GM21381 (cell line): ENCODE data around the gene PRKAB1.
A peak's percentile ranks its signal among the peaks of the same experiment; 100 is the strongest.
"Not testable (repeated sequence)": the region's sequence is repeated elsewhere in the genome, so short reads cannot be mapped to it uniquely, and the experiment has no call there.

Experiments
- ATAC-seq: cut with Tn5 transposase; IDR thresholded peaks from one replicate; pipeline ENCODE4 v1.9.1; 2021; ENCODE audit warnings: mild to moderate bottlenecking, moderate library complexity; ENCODE audit not compliant: unreplicated experiment

PRKAB1 gene, protein sequence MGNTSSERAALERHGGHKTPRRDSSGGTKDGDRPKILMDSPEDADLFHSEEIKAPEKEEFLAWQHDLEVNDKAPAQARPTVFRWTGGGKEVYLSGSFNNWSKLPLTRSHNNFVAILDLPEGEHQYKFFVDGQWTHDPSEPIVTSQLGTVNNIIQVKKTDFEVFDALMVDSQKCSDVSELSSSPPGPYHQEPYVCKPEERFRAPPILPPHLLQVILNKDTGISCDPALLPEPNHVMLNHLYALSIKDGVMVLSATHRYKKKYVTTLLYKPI

GRCh38 chr12:119667577-119668323 is at the start of gene PRKAB1:
TSS of gene PRKAB1 (plus strand) at chr12:119668133. CDS start at chr12:119668245, 112 bp downstream.
- ATAC-seq, result peak; percentile 96

- ATAC-seq, result not testable (repeated sequence)
These were observed 49.5 kb upstream of the PRKAB1 start for GRCh38 chr12:119618328-119618896.

GRCh38 chr12:119620490-119620889 is 47.4 kb upstream of the PRKAB1 start:
- ATAC-seq, result no peak

DNA sequence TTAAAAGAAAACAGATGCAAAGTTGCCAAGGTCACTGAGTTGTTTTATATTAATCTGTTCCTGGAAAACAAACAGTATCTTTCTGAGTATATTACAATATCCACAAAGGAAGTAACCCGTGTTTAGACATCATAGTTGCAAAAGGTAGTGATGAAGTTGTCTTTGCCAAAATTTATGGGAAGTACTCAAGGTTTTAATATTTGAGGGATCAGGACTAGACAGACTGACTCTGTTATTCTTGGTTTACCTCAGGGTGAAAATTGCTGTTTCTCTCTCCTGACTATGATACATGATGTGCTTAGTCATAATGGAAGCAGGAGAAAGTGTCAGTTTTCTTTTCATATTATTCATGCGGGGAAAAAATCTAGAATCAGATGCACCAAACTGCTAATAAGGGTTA is 46.1 kb upstream of the PRKAB1 start:
- no peak for ATAC-seq

- ATAC-seq, result no peak
These were observed 43.0 kb upstream of the PRKAB1 start for GRCh38 chr12:119624966-119625365.

- no peak for ATAC-seq
These were observed 40.8 kb upstream of the PRKAB1 start for GRCh38 chr12:119627019-119627643.

GRCh38 chr12:119627686-119628085 is 40.2 kb upstream of the PRKAB1 start:
- ATAC-seq, result no peak

DNA sequence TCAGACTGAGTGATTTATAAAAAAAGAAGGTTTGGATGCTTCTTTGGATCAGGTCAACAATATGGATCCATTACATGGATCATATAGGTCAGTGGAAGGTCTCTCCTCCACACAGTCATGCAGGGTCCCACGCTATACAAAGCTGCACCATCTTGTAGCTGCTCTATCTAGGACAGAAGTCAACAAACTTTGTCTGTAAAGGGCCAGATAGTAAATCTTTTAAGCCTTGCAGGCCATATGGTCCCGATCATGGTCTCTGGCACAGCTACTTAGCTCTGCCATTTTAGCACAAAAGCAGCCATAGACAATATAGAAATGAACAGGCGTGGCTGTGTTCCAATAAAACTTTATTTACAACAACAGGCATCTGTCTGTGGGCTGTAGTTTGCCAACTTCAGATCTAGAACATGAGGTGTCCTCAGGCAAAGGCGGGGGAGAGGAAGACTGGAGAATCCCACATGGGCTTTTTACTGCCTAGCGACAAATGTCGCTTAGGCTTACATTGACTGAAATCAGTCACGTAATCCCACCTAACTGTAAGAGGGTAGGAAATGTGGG is 37.6 kb upstream of the PRKAB1 start:
- ATAC-seq, result no peak

DNA sequence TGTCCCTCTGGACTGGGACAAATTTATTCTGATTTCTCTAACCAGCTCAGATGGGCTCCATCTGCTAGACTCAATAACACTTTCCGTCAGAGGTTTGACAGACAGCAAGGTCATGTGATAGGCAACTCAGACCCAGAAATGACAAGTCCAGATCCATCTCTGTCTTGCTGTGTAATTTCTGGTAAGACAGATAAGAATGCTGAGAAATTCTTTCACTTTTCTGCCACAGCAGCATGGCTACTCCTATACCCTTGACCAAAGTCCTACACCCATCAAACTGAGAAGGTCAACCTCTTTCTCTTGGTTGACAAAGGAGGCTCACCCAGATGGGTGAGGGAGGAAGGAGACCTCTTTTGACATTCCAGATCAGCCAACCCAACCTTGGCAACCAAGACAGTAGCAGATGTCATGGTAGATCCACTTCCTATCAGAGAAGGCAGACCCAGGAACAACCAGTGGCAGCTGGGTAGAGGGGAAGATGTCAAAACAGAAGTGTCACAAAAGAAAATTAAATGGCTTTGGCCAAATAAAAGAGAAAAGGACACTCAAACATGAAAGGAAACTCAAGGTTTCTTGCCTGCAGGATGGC is 36.9 kb upstream of the PRKAB1 start:
- ATAC-seq, result no peak

DNA sequence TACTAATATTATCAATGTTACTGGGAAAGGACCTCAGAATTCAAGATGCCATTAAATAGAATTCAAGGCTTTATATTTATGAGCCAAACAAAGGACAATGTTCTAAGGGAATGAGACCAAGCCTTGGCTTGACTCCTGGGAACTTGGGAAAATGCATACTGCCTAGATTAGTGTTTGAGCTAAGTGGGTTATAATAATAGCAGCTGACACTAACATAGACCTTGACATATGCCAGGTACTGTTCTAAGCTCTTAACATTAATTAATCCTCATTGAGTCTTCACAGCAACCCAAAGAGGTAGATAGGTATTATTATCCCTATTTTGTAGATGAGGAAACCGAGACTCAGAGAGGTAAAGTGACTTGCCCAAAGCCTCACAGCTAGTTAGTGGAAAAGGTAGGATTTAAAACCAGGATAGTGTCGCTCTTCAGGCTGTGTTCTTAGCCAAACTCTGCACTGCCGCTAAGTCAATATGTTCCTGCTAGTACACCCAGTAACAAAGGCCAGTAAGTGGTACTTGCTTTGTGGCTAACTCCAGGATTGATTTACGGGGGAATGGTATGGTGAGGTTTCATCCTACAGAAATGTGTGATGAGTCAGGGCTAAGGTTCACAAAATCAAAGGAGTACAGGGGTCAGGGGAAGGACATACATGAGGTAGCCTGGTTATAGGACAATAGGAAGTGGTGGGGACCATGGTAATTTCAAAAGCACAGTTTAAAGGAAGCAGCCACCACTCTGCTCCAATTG is 35.8 kb upstream of the PRKAB1 start:
- no peak for ATAC-seq

DNA sequence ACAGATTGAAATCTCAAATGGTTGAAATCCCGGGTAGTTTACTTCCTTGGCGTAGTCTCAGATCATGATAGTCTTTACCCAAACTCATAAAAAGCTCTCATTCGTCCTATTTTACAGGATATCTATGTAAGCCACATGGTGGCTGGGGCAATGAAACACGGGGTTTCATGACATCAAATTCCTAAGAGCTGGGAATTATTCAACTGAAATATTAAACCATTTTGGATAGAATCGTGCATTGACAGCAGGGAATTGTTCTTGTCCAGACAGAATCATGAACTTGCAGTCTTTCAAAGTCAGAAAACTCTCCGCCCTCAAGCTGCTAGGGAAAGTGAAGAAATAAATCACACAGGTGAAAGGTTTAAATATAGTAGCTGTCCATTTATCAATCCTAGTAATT is 33.2 kb upstream of the PRKAB1 start:
- ATAC-seq, result no peak

GRCh38 chr12:119642986-119643385 is 24.9 kb upstream of the PRKAB1 start:
- ATAC-seq, result no peak

GRCh38 chr12:119644930-119645329 is 23.0 kb upstream of the PRKAB1 start:
- no peak for ATAC-seq

GRCh38 chr12:119645535-119646059 is 22.3 kb upstream of the PRKAB1 start:
- no peak for ATAC-seq

DNA sequence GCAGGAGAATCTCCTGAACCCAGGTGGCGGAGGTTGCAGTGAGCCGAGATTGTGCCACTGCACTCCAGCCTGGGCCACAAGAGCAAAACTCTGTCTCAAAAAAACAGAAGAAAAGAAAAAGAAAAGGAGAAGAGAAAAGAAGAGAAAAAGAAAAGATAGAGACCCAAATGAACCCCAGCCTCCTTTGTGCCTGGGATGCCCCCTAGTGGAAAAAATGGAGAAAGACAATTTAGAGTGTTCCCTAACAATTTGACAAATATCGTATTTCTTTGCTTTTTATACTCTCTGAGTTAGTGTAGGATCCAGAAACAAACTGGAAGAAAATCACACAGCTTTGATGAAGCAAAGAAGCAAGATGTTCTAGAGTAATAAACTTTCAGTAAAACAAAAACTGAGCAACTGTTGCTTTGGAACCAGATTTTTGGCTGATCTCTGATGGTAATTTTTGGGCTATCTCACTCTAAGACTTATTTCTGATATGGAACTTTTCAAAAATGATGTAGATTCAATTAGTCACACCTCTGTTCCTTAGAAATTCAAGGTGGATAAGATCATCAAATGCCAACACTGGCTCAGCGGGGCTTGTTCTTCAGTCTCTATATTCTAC is 18.6 kb upstream of the PRKAB1 start:
- ATAC-seq, result no peak

DNA sequence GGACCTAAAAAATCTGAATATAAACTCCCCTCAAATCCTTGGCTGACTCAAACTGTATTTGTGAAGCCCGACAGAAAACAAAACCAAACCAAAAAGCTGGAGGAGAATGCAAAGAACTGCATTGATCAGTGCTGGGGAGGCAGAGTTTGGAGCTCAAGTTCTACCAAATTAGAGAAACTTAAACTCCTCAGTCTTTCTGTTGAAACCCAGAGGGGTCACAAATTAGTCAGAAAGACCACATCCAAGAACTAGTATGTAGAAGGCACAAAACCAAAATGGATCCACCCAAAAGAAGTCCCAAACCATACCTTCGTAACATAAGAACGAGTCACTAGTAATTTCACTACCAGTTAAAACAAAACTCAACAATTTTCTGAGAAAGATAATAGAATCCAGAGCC is 15.3 kb upstream of the PRKAB1 start:
- no peak for ATAC-seq

- not testable (repeated sequence) for ATAC-seq
These were observed 10.9 kb upstream of the PRKAB1 start for GRCh38 chr12:119657001-119657400.

- not testable (repeated sequence) for ATAC-seq
These were observed 9.8 kb upstream of the PRKAB1 start for GRCh38 chr12:119658166-119658565.

- ATAC-seq, result no peak
These were observed 8.5 kb upstream of the PRKAB1 start for GRCh38 chr12:119659289-119659897.
